ENCODE data around the gene BLACAT1. TPM values are rescaled to one million over a fixed set of nuclear protein-coding genes. Genes with fewer than 3 reads are reported as not detected.

The BLACAT1 gene
- total and polyA plus RNA-seq, 9 of the 15 experiments (the other 6 are each of a cell fraction or from before 2014, with no cell fraction given): 0.10 to 5.9 (median 0.73) TPM

GRCh38 chr1:205441716-205442050 is 14.2 kb downstream of the BLACAT1 start:
- Histone ChIP-seq H3K27ac (ENCODE audit: extremely low read depth, low read depth, low read length) (no peak overlapping the region), H3K79me2 (ENCODE audit: control insufficient read depth, insufficient read depth, low read length) (no peaks in the 10 kb centered on the region), H3K9ac (ENCODE audit: insufficient read depth in 1 of 2, low read depth in 2 of 2, low read length in 2 of 2) (no peak overlapping the region), H3K9me1 (ENCODE audit: control insufficient read depth, insufficient read depth, low read length) (no peaks in the 10 kb centered on the region), H3K27me3 (ENCODE audit: control insufficient read depth in 2 of 2, insufficient read depth in 2 of 2, low read length in 2 of 2) (peaks cover 0 to 8% of the 10 kb centered on the region in 2 experiments; a peak in 2 of 5 replicates), H3K4me2 (ENCODE audit: insufficient read depth, low read length) (no peak overlapping the region), H3K4me3 (no peak overlapping the region), H3K9me3 (replicated peaks; ENCODE audit: control insufficient read depth, insufficient read depth, low read depth, low read length) (no peaks in the 10 kb centered on the region), H3K4me1 (replicated peaks in 1 of 2; ENCODE audit: control insufficient read depth in 2 of 2, insufficient read depth in 2 of 2, low read length in 2 of 2) (peaks cover 19 to 32% of the 10 kb centered on the region in 2 experiments), H4K20me1 (replicated peaks; ENCODE audit: control insufficient read depth, insufficient read depth, low read length) (no peaks in the 10 kb centered on the region), H3K36me3 (ENCODE audit: control insufficient read depth, insufficient read depth, low read length) (no peaks in the 10 kb centered on the region), H2AFZ (ENCODE audit: low read depth, low read length) (no peak overlapping the region)
- in situ Hi-C loops (cut with MboI) (no loop called here), intact Hi-C loops (cut with micrococcal nuclease) (no loop called here)
- FAIRE-seq (no peak), DNase-seq (ENCODE audit: extremely low read depth in 1 of 4, low spot score in 3 of 4) (no peak), ATAC-seq (no peak)
- CTCF ChIA-PET (ENCODE audit: low intra/inter-chr PET ratio): no interaction called here
- TF ChIP-seq CBX8 (IDR thresholded peaks at IDR 0.05; ENCODE audit: borderline replicate concordance, extremely low read depth, low read depth, low read length, poor library complexity, severe bottlenecking): no peak
- TF ChIP-seq HBP1 (CRISPR knock-in tag; IDR thresholded peaks at IDR 0.05): no peak
- TF ChIP-seq HCFC1 (IDR thresholded peaks at IDR 0.05; ENCODE audit: low read depth, low read length): no peak
- TF ChIP-seq TBL1XR1 (IDR thresholded peaks at IDR 0.05; ENCODE audit: low read length in 2 of 2): no peak
- BruUV-seq (replicated peaks): no TSS peak
- 55% methylated on average over 3 of the region's 3 CpGs for WGBS (ENCODE audit: insufficient coverage, low coverage, missing lambda C conversion rate)
- POLR2A ChIA-PET: interaction anchor here (0.6 to 1.5 kb wide), 7 partner anchors 9 to 139 kb away, joined by 3 to 5 read pairs (median 3); no protein-coding TSS in a partner anchor
